CD4-positive, alpha-beta T cell (primary cell): ENCODE measurements around the gene REPS2. TPM values are rescaled to one million over a fixed set of nuclear protein-coding genes. Genes with fewer than 3 reads are reported as not detected.

Experiments used
- ATAC-seq: fragments of 200-7000 bp; cut with Tn5 transposase; one replicate; pipeline ENCODE4 v1.10.0; 2022; ENCODE audit warnings: mild to moderate bottlenecking; ENCODE audit not compliant: poor library complexity
- CTCF ChIA-PET: fragments of 350-600 bp; sonication (Branson Sonifier 250); formaldehyde crosslinking; loops from one replicate; lab custom pipeline; 2021; ENCODE audit warnings: antibody characterized with exemption, inconsistent platforms; lab: Charles Lee
- POLR2A ChIA-PET: fragments of 350-600 bp; sonication (Branson Sonifier 250); formaldehyde crosslinking; loops from one replicate; lab custom pipeline; 2021; ENCODE audit warnings: antibody characterized with exemption, inconsistent platforms; lab: Charles Lee
- DNase-seq, 14 experiments: peaks; one replicate each; pipeline ENCODE4 v3.0.0-alpha.2; 2013 to 2020; ENCODE audit warnings: mixed read lengths in 2 of 14
- H3K27ac ChIP-seq, 2 donors: one replicate each; pipeline versions ENCODE4 v1.5.1 to v1.7.0; 2013; ENCODE audit warnings: low read length in 2 of 2, low read depth in 1 of 2, mild to moderate bottlenecking in 1 of 2
- H3K27me3 ChIP-seq, 2 experiments: 1 replicate in 1 of 2; 2 replicates in 1 of 2; pipeline versions ENCODE4 v1.6.1 to v1.7.0; 2013; ENCODE audit warnings: low read length in 2 of 2, control low read depth in 1 of 2, mild to moderate bottlenecking in 1 of 2, moderate library complexity in 1 of 2; ENCODE audit not compliant: insufficient read depth in 2 of 2, control insufficient read depth in 1 of 2
- H3K36me3 ChIP-seq: one replicate; pipeline ENCODE4 v1.6.1; 2013; ENCODE audit warnings: low read length, control low read depth; ENCODE audit not compliant: insufficient read depth
- H3K4me1 ChIP-seq: one replicate; pipeline ENCODE4 v1.6.1; 2013; ENCODE audit warnings: low read length, control low read depth; ENCODE audit not compliant: insufficient read depth
- H3K4me3 ChIP-seq: one replicate; pipeline ENCODE4 v1.5.1; 2013; ENCODE audit warnings: mild to moderate bottlenecking, low read length, moderate library complexity
- H3K9me3 ChIP-seq, 2 experiments: 1 replicate in 1 of 2; 2 replicates in 1 of 2; pipeline versions ENCODE4 v1.6.1 to v1.7.0; 2013; ENCODE audit warnings: low read length in 2 of 2, mild to moderate bottlenecking in 2 of 2, control low read depth in 1 of 2, moderate library complexity in 1 of 2; ENCODE audit not compliant: control insufficient read depth in 1 of 2, insufficient read depth in 1 of 2
- H3K27ac Mint-ChIP-seq: one replicate; pipeline ENCODE4 v1.8.0; 2020; ENCODE audit warnings: mixed read lengths
- H3K27me3 Mint-ChIP-seq: one replicate; pipeline ENCODE4 v1.8.0; 2021; ENCODE audit warnings: mixed read lengths
- H3K36me3 Mint-ChIP-seq: one replicate; pipeline ENCODE4 v1.8.0; 2021; ENCODE audit warnings: low read depth, mixed read lengths
- H3K4me1 Mint-ChIP-seq: one replicate; pipeline ENCODE4 v1.8.0; 2021; ENCODE audit warnings: low read depth, mixed read lengths
- H3K4me3 Mint-ChIP-seq: one replicate; pipeline ENCODE4 v1.8.0; 2020; ENCODE audit warnings: mild to moderate bottlenecking, mixed read lengths
- H3K9me3 Mint-ChIP-seq: one replicate; pipeline ENCODE4 v1.8.0; 2020; ENCODE audit warnings: mixed read lengths
- intact Hi-C, 2 experiments: fragments of 100-400 bp; cut with DNase I in 1 of 2; cut with micrococcal nuclease in 1 of 2; formaldehyde crosslinking; loops; one replicate each; pipeline versions ENCODE4 v1.15.1 to v1.9.0; 2023 to 2025; cut with DNase I, micrococcal nuclease
- total RNA-seq, 174 experiments: library from RNA in 2 of 174; stranded (reverse) in 2 of 174; gene quantifications; one replicate each; pipeline ENCODE4 v1.2.3 and lab custom pipeline; 2021 to 2026
- TF ChIP-seq, protein P1 (sequence below): fragments of 200-600 bp; IDR thresholded peaks from one replicate; pipeline ENCODE4 v1.8.0; 2022; ENCODE audit warnings: antibody characterized with exemption, mild to moderate bottlenecking

Gene REPS2
- total RNA-seq, 2 experiments from 2014 or later: 0.53 to 0.60 TPM

DNA sequence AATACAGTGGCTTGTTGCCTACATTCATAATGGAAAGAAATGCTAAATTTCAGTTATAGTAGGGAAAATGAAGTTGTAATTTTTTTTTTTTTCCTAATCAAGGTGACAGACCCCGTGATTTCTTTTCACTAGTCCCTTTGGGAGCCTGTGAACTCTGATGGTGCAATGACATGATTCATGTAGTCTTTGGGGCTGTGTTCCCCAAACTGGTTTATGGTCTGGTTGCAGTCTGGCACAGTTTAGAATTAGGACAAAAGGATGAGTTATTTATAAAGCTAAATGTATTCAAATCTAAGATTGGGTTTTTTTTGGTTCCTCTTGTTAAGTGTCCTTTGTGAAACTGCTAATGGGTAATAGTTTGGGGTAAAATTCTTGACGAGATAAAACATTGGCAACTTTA is 66.0 kb downstream of the REPS2 start:
- Histone ChIP-seq H3K36me3 (no peaks in the 10 kb centered on the region), H3K27me3 (no peaks in the 10 kb centered on the region), H3K27ac (no peak overlapping the region), H3K9me3 (no peaks in the 10 kb centered on the region), H3K4me1 (no peaks in the 10 kb centered on the region), H3K4me3 (no peak overlapping the region)
- H3K36me3 Mint-ChIP-seq: no peaks in the 10 kb centered on the region
- ChIA-PET POLR2A (no interaction called here), CTCF (no interaction called here)
- TF ChIP-seq, protein P1, sequence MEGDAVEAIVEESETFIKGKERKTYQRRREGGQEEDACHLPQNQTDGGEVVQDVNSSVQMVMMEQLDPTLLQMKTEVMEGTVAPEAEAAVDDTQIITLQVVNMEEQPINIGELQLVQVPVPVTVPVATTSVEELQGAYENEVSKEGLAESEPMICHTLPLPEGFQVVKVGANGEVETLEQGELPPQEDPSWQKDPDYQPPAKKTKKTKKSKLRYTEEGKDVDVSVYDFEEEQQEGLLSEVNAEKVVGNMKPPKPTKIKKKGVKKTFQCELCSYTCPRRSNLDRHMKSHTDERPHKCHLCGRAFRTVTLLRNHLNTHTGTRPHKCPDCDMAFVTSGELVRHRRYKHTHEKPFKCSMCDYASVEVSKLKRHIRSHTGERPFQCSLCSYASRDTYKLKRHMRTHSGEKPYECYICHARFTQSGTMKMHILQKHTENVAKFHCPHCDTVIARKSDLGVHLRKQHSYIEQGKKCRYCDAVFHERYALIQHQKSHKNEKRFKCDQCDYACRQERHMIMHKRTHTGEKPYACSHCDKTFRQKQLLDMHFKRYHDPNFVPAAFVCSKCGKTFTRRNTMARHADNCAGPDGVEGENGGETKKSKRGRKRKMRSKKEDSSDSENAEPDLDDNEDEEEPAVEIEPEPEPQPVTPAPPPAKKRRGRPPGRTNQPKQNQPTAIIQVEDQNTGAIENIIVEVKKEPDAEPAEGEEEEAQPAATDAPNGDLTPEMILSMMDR: no peak
- ATAC-seq: no peak
- no peaks in the 10 kb centered on the region for H3K9me3 Mint-ChIP-seq
- H3K27me3 Mint-ChIP-seq: no peaks in the 10 kb centered on the region
- H3K27ac Mint-ChIP-seq: no peak overlapping the region
- no peak for DNase-seq
- H3K4me3 Mint-ChIP-seq: no peak overlapping the region
- no peaks in the 10 kb centered on the region for H3K4me1 Mint-ChIP-seq
- intact Hi-C loops: no loop called here

DNA sequence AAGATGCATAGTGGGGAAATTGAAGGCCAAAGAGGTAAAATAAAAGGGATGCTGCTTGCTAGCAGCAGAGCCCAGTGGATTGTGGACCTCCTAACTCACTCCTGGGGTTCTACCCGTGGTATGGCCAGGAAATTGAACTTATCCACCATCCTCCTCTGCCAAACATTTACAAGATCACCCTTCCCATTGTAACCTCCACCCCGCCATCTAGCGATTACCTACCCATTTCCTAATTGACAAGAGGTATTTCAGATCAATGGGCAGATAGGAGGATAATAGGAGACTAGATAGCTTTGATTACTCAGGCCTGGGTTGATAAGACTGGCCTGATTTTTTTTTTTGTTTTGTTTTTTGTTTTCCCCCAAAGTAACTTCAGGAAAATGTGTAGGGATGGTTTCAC is 67.8 kb downstream of the REPS2 start:
- H3K36me3 ChIP-seq: no peaks in the 10 kb centered on the region
- no peak overlapping the region for H3K27ac ChIP-seq
- Mint-ChIP-seq H3K27me3 (no peaks in the 10 kb centered on the region), H3K4me1 (no peaks in the 10 kb centered on the region), H3K4me3 (no peak overlapping the region), H3K27ac (no peak overlapping the region), H3K36me3 (no peaks in the 10 kb centered on the region), H3K9me3 (no peaks in the 10 kb centered on the region)
- ChIA-PET CTCF (no interaction called here), POLR2A (no interaction called here)
- H3K4me1 ChIP-seq: no peaks in the 10 kb centered on the region
- ATAC-seq: no peak
- no peak for DNase-seq
- no peaks in the 10 kb centered on the region for H3K9me3 ChIP-seq
- TF ChIP-seq, protein P1: no peak
- intact Hi-C loops: no loop called here
- no peaks in the 10 kb centered on the region for H3K27me3 ChIP-seq
- H3K4me3 ChIP-seq: no peak overlapping the region

- H3K4me1 Mint-ChIP-seq: no peaks in the 10 kb centered on the region
- intact Hi-C loops: no loop called here
- Histone ChIP-seq H3K9me3 (no peaks in the 10 kb centered on the region), H3K4me3 (no peak overlapping the region), H3K36me3 (no peaks in the 10 kb centered on the region), H3K27ac (no peak overlapping the region), H3K27me3 (no peaks in the 10 kb centered on the region), H3K4me1 (no peaks in the 10 kb centered on the region)
- TF ChIP-seq, protein P1: no peak
- H3K9me3 Mint-ChIP-seq: no peaks in the 10 kb centered on the region
- DNase-seq: no peak
- no peak overlapping the region for H3K27ac Mint-ChIP-seq
- no peaks in the 10 kb centered on the region for H3K36me3 Mint-ChIP-seq
- POLR2A ChIA-PET: no interaction called here
- H3K4me3 Mint-ChIP-seq: no peak overlapping the region
- no peaks in the 10 kb centered on the region for H3K27me3 Mint-ChIP-seq
- no peak for ATAC-seq
- CTCF ChIA-PET: interaction anchor here (0.8 kb wide), 1 partner anchor 19 kb away, joined by 3 read pairs; no protein-coding TSS in a partner anchor
Observed at GRCh38 chrX:17017134-17017533, 70.7 kb downstream of the REPS2 start.
